Measurements from ENCODE around the gene CD302.

DNA sequence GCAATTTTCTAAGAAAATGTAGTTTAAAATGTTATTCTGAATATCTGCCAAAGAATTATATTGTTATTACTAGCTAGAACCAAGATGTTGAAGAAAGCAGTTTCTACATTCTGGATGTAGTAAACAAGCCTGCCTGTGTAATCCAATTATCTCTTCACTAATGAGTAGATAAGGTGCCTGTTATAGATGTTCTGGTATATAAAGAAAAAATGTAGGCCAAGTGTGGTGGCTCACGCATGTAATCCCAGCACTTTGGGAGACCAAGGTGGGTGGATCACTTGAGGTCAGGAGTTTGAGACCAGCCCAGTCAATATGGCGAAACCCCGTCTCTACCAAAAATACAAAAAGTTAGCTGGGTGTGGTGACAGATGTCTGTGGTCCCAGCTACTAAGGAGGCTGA is 28.9 kb downstream of the CD302 start:
- TF ChIP-seq, protein P1, sequence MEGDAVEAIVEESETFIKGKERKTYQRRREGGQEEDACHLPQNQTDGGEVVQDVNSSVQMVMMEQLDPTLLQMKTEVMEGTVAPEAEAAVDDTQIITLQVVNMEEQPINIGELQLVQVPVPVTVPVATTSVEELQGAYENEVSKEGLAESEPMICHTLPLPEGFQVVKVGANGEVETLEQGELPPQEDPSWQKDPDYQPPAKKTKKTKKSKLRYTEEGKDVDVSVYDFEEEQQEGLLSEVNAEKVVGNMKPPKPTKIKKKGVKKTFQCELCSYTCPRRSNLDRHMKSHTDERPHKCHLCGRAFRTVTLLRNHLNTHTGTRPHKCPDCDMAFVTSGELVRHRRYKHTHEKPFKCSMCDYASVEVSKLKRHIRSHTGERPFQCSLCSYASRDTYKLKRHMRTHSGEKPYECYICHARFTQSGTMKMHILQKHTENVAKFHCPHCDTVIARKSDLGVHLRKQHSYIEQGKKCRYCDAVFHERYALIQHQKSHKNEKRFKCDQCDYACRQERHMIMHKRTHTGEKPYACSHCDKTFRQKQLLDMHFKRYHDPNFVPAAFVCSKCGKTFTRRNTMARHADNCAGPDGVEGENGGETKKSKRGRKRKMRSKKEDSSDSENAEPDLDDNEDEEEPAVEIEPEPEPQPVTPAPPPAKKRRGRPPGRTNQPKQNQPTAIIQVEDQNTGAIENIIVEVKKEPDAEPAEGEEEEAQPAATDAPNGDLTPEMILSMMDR (IDR thresholded peaks at IDR 0.05), result no peak
- TF ChIP-seq POLR2A (IDR thresholded peaks at IDR 0.05), result no peak

Measured in transverse colon (tissue), 3 donors.